Caco-2 (cell line): Measurements from ENCODE around the gene F3. TPM values are rescaled to one million over a fixed set of nuclear protein-coding genes. Genes with fewer than 3 reads are reported as not detected.
"Not testable (repeated sequence)": the region's sequence is repeated elsewhere in the genome, so short reads cannot be mapped to it uniquely, and the experiment has no call there.

Source experiments
- BruUV-seq: library from RNA; stranded (reverse); fragments of 400-500 nt; replicated peaks from 2 replicates; lab custom pipeline; 2021; lab: Mats Ljungman, UMichigan
- CTCF ChIA-PET: fragments of 300-600 bp; sonication (Branson Sonifier 250); formaldehyde crosslinking; loops from one replicate; lab custom pipeline; 2022; ENCODE audit warnings: antibody characterized with exemption; lab: Charles Lee
- POLR2A ChIA-PET: fragments of 300-600 bp; sonication (Branson Sonifier 250); formaldehyde crosslinking; loops from one replicate; lab custom pipeline; 2022; ENCODE audit warnings: antibody characterized with exemption; lab: Charles Lee
- DNase-seq, 2 experiments: peaks; one replicate each; pipeline versions ENCODE4 v3.0.0 to v3.0.0-alpha.2; 2020 to 2022
- H3K27me3 ChIP-seq: replicated peaks from 2 replicates; pipeline ENCODE4 v1.6.0; 2011; ENCODE audit warnings: low read length; ENCODE audit not compliant: control insufficient read depth, insufficient read depth
- H3K36me3 ChIP-seq: 2 replicates; pipeline ENCODE4 v1.5.1; 2011; ENCODE audit warnings: low read length; ENCODE audit not compliant: control insufficient read depth, insufficient read depth
- H3K4me1 ChIP-seq: fragments of 250-450 bp; sonication (Bioruptor Pico); 2 replicates; pipeline ENCODE4 v1.5.1; 2020; ENCODE audit warnings: mild to moderate bottlenecking
- H3K4me3 ChIP-seq: 2 replicates; pipeline ENCODE4 v1.5.1; 2011; ENCODE audit warnings: low read depth, mild to moderate bottlenecking, control low read depth, low read length
- H3K9me3 ChIP-seq: fragments of 250-450 bp; sonication (Bioruptor Pico); 2 replicates; pipeline ENCODE4 v1.5.1; 2020; ENCODE audit warnings: mild to moderate bottlenecking, moderate library complexity
- H3K27ac Mint-ChIP-seq: one replicate; pipeline ENCODE4 v1.8.0; 2022; ENCODE audit warnings: mixed read lengths; ENCODE audit not compliant: unreplicated experiment
- H3K27me3 Mint-ChIP-seq: one replicate; pipeline ENCODE4 v1.8.0; 2022; ENCODE audit warnings: mixed read lengths; ENCODE audit not compliant: insufficient read depth, unreplicated experiment
- H3K36me3 Mint-ChIP-seq: one replicate; pipeline ENCODE4 v1.8.0; 2022; ENCODE audit warnings: mild to moderate bottlenecking, mixed read lengths; ENCODE audit not compliant: insufficient read depth, unreplicated experiment
- H3K4me1 Mint-ChIP-seq: one replicate; pipeline ENCODE4 v1.8.0; 2022; ENCODE audit warnings: low read depth, mixed read lengths; ENCODE audit not compliant: unreplicated experiment
- H3K4me3 Mint-ChIP-seq: one replicate; pipeline ENCODE4 v1.8.0; 2022; ENCODE audit warnings: mild to moderate bottlenecking, moderate library complexity, mixed read lengths; ENCODE audit not compliant: unreplicated experiment
- H3K9me3 Mint-ChIP-seq: one replicate; pipeline ENCODE4 v1.8.0; 2022; ENCODE audit warnings: mixed read lengths; ENCODE audit not compliant: unreplicated experiment
- CTCF ChIP-seq, 2 experiments: fragments of 200-600 bp in 1 of 2; IDR thresholded peaks; 1 replicate in 1 of 2; 2 replicates in 1 of 2; pipeline versions ENCODE4 v1.5.1 to v1.8.0; 2011 to 2022; ENCODE audit warnings: antibody characterized with exemption in 1 of 2, control low read depth in 1 of 2, inconsistent platforms in 1 of 2, low read depth in 1 of 2, low read length in 1 of 2, mild to moderate bottlenecking in 1 of 2, moderate library complexity in 1 of 2; ENCODE audit not compliant: insufficient read depth in 1 of 2, severe bottlenecking in 1 of 2, unreplicated experiment in 1 of 2
- intact Hi-C: fragments of 100-400 bp; cut with micrococcal nuclease; formaldehyde crosslinking; loops from one replicate; pipeline ENCODE4 v1.10.0; 2022; ENCODE audit not compliant: unreplicated experiment
- total RNA-seq: library from RNA; stranded (reverse); gene quantifications from 2 replicates; pipeline ENCODE4 v1.2.3, GENCODE V29; 2022

The F3 gene
- total RNA-seq, 1 experiment from 2014 or later = 28.5 TPM

GRCh38 chr1:94568806-94569205 is 27.2 kb upstream of the F3 start:
- H3K4me3 ChIP-seq, H3K27me3 Mint-ChIP-seq, H3K4me3 Mint-ChIP-seq, H3K9me3 Mint-ChIP-seq, H3K4me1 ChIP-seq, H3K4me1 Mint-ChIP-seq, intact Hi-C loops, BruUV-seq, POLR2A ChIA-PET, CTCF ChIA-PET, H3K36me3 Mint-ChIP-seq, H3K9me3 ChIP-seq, H3K27ac Mint-ChIP-seq, H3K36me3 ChIP-seq, H3K27me3 ChIP-seq, DNase-seq: not testable (repeated sequence)

GRCh38 chr1:94567975-94568607 is 26.5 kb upstream of the F3 start:
- H3K4me3 ChIP-seq, H3K27me3 Mint-ChIP-seq, POLR2A ChIA-PET, CTCF ChIA-PET, H3K4me3 Mint-ChIP-seq, H3K4me1 ChIP-seq, H3K9me3 ChIP-seq, H3K36me3 ChIP-seq, BruUV-seq, H3K9me3 Mint-ChIP-seq, DNase-seq, H3K36me3 Mint-ChIP-seq, intact Hi-C loops, H3K4me1 Mint-ChIP-seq, H3K27me3 ChIP-seq, H3K27ac Mint-ChIP-seq: not testable (repeated sequence)

- H3K27ac Mint-ChIP-seq, H3K36me3 Mint-ChIP-seq, BruUV-seq, H3K9me3 Mint-ChIP-seq, intact Hi-C loops, H3K36me3 ChIP-seq, H3K4me3 Mint-ChIP-seq, H3K4me1 ChIP-seq, POLR2A ChIA-PET, H3K4me1 Mint-ChIP-seq, H3K4me3 ChIP-seq, DNase-seq, CTCF ChIA-PET, H3K27me3 ChIP-seq, H3K27me3 Mint-ChIP-seq, H3K9me3 ChIP-seq: not testable (repeated sequence)
Observed at GRCh38 chr1:94566436-94566835, 24.9 kb upstream of the F3 start.

- H3K4me3 ChIP-seq = no peak overlapping the region
- peaks cover 10% of the 10 kb centered on the region for H3K4me1 ChIP-seq
- no peaks in the 10 kb centered on the region for H3K27me3 Mint-ChIP-seq
- BruUV-seq = no TSS peak
- DNase-seq = no peak
- H3K27ac Mint-ChIP-seq = no peak overlapping the region
- H3K4me3 Mint-ChIP-seq = no peak overlapping the region
- no peaks in the 10 kb centered on the region for H3K9me3 ChIP-seq
- POLR2A ChIA-PET = no interaction called here
- H3K36me3 ChIP-seq = no peaks in the 10 kb centered on the region
- no peak for TF ChIP-seq CTCF (IDR thresholded peaks at IDR 0.05; ENCODE audit: insufficient read depth in 1 of 2, low read depth in 1 of 2, low read length in 1 of 2, severe bottlenecking in 1 of 2, unreplicated experiment in 1 of 2)
- intact Hi-C loops = no loop called here
- H3K27me3 ChIP-seq = no peaks in the 10 kb centered on the region
- no peaks in the 10 kb centered on the region for H3K36me3 Mint-ChIP-seq
- peaks cover 6% of the 10 kb centered on the region for H3K4me1 Mint-ChIP-seq
- no peaks in the 10 kb centered on the region for H3K9me3 Mint-ChIP-seq
- CTCF ChIA-PET = no interaction called here
Observed at GRCh38 chr1:94565901-94566300, 24.3 kb upstream of the F3 start.
